ENCODE results near the gene RNU1-2.
"Not testable (repeated sequence)": the region's sequence is repeated elsewhere in the genome, so short reads cannot be mapped to it uniquely, and the experiment has no call there.

Gene RNU1-2

DNA sequence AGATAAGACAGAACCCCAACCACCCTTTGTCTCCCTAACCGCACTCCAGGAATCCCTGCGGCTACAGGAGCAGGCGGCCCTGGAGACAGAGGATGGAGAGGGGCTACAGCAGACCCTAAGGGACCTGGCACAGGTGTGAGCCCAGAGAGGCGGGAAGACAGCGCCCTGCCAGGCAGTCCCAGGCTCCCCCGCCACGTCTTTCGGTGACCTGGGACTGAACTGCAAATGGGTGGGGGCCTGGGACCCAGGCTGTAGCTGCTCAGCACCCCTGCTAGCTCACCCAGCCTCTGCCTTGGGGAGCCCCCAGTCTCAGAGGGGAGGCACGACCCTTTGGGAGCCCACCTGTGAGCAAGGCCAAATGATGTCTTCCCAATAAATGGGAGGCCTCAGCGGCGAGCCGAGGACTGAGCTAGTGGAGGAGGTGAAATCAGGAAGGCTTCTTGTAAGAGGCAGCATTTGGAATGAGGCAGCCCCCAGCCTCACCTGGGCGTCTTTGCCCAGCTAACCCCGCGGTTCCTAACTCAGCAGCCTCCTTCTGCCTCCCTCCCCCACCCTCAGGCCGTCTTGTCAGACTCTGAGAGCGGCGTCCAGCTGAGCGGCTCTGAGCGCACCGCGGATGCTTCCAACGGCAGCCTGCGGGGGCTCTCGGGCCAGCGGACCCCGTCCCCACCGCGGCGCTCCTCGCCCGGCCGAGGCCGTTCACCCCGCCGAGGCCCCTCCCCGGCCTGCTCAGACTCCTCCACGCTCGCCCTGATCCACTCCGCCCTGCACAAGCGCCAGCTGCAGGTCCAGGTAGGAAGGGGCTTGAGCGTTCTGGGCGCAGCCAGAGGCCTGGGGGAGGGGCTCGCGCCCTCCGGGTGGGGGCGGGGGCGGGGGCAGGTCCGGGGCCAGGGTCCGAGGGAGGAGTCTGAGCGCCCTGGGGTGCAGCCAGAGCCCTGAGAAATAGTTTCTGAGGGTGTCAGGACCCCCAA lies 42.9 kb downstream of the RNU1-2 start:
- no peaks in the 10 kb centered on the region for H3K36me3 ChIP-seq (ENCODE audit: control insufficient read depth, insufficient read depth, low read length)

DNA sequence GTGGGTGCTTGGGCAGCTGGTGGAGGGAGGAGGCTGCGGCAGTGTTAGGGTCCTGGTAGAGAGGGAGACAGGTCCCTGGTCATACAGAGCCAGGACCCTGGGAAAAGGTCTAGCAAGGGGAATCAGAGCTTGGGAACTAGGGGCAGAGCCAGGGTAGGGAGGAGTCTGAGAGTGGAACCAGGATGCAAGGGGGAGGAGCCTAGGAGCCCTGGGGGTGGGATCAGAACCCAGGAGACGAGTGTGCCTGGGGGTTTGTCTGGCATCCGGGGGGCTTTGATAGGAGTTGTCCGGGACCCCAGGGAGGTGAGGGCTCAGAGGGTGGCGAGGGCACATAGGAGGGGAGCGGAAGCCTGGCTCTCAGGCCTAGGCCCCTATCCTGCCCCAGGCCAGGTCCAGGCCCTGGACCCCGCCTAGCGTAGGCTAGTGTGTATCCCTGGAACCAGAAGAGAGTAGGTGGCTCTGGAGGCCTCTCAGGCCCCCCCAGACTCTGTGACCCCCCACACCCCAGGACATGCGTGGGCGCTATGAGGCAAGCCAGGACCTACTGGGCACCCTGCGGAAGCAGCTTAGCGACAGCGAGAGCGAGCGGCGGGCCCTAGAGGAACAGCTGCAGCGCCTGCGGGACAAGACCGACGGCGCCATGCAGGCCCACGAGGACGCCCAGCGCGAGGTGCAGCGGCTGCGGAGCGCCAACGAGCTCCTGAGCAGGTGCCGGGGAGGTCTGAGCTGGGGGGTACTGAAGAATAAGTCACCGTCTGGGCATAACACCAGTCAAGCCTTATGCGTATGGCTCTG lies 43.8 kb downstream of the RNU1-2 start:
- H2AFZ ChIP-seq; H3K27ac ChIP-seq; H3K4me2 ChIP-seq (ENCODE audit: low read length); H3K36me3 ChIP-seq (ENCODE audit: control insufficient read depth, insufficient read depth, low read length); H3K9me3 ChIP-seq (ENCODE audit: control insufficient read depth, low read length); H3K4me1 ChIP-seq; H3K27me3 ChIP-seq (ENCODE audit: control insufficient read depth, insufficient read depth, low read length); H3K9ac ChIP-seq; H3K79me2 ChIP-seq; H3K4me3 ChIP-seq (ENCODE audit: low read depth, low read length): not testable (repeated sequence)

More for the DNA sequence above, 42.9 kb downstream of the RNU1-2 start:
- Histone ChIP-seq H2AFZ (no peak overlapping the region), H3K27ac (no peak overlapping the region), H3K9ac (no peak overlapping the region), H3K79me2 (no peaks in the 10 kb centered on the region), H3K4me2 (ENCODE audit: low read length) (no peak overlapping the region), H3K4me1 (no peaks in the 10 kb centered on the region), H3K9me3 (ENCODE audit: control insufficient read depth, low read length) (no peaks in the 10 kb centered on the region), H3K4me3 (ENCODE audit: low read depth, low read length) (no peak overlapping the region), H3K27me3 (ENCODE audit: control insufficient read depth, insufficient read depth, low read length) (no peaks in the 10 kb centered on the region)
- TF ChIP-seq, protein P1, sequence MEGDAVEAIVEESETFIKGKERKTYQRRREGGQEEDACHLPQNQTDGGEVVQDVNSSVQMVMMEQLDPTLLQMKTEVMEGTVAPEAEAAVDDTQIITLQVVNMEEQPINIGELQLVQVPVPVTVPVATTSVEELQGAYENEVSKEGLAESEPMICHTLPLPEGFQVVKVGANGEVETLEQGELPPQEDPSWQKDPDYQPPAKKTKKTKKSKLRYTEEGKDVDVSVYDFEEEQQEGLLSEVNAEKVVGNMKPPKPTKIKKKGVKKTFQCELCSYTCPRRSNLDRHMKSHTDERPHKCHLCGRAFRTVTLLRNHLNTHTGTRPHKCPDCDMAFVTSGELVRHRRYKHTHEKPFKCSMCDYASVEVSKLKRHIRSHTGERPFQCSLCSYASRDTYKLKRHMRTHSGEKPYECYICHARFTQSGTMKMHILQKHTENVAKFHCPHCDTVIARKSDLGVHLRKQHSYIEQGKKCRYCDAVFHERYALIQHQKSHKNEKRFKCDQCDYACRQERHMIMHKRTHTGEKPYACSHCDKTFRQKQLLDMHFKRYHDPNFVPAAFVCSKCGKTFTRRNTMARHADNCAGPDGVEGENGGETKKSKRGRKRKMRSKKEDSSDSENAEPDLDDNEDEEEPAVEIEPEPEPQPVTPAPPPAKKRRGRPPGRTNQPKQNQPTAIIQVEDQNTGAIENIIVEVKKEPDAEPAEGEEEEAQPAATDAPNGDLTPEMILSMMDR (IDR thresholded peaks at IDR 0.05), result no peak

DNA sequence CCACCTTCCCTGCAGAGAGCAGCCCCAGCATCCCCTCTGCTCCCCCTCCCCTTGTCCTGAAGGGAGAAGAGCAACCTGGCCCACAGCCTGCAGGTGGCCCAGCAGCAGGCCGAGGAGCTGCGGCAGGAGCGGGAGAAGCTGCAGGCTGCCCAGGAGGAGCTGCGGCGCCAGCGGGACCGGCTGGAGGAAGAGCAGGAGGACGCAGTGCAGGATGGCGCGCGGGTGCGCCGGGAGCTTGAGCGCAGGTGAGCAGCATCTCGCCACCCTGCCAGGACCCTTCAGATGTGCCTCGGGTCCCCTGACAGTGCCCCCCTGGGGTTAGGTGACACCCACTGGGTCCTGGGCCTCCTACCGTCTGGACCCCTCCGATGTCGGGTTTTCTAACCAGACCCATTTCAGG lies 48.3 kb downstream of the RNU1-2 start:
- no peak overlapping the region for H3K4me2 ChIP-seq (ENCODE audit: low read length)
- H3K36me3 ChIP-seq (ENCODE audit: control insufficient read depth, insufficient read depth, low read length), result no peaks in the 10 kb centered on the region
- H3K27ac ChIP-seq, result no peak overlapping the region
- H3K4me1 ChIP-seq, result no peaks in the 10 kb centered on the region
- TF ChIP-seq, protein P1 (IDR thresholded peaks at IDR 0.05), result no peak
- no peaks in the 10 kb centered on the region for H3K79me2 ChIP-seq
- H3K9me3 ChIP-seq (ENCODE audit: control insufficient read depth, low read length), result no peaks in the 10 kb centered on the region
- H2AFZ ChIP-seq, result no peak overlapping the region
- no peak overlapping the region for H3K4me3 ChIP-seq (ENCODE audit: low read depth, low read length)
- H3K27me3 ChIP-seq (ENCODE audit: control insufficient read depth, insufficient read depth, low read length), result no peaks in the 10 kb centered on the region
- H3K9ac ChIP-seq, result no peak overlapping the region

DNA sequence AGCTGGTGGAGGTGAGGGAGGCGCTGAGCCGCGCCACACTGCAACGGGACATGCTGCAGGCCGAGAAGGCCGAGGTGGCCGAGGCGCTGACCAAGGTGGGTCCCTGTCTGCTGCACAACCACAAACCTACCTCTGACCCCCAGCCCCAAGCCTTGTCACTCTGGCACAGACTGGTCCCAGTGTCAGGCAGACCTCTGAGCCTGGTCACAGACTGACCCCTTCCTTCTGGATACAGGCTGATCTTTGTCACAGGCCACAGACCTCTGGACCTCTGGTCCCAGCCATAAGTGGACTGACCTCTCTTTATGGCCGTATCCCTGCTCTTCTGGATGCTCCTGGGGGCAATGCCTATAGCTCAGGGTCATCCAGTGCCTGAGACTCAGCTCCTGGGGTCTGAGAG lies 49.7 kb downstream of the RNU1-2 start:
- not testable (repeated sequence) for H3K9ac ChIP-seq; H3K27me3 ChIP-seq (ENCODE audit: control insufficient read depth, insufficient read depth, low read length); H3K36me3 ChIP-seq (ENCODE audit: control insufficient read depth, insufficient read depth, low read length); H3K79me2 ChIP-seq; H3K9me3 ChIP-seq (ENCODE audit: control insufficient read depth, low read length); H3K27ac ChIP-seq; H3K4me3 ChIP-seq (ENCODE audit: low read depth, low read length); H3K4me1 ChIP-seq; H2AFZ ChIP-seq; H3K4me2 ChIP-seq (ENCODE audit: low read length)

Measured in parathyroid adenoma (tissue), 2 donors.